PFSK-1 (cell line): Measurements from ENCODE around the gene SND1.

Experiments used
- FOXP2 ChIP-seq: optimal IDR thresholded peaks from 2 replicates; pipeline ENCODE3; 2011; ENCODE audit warnings: borderline replicate concordance, control low read depth, inconsistent platforms; ENCODE audit not compliant: insufficient read depth; ENCODE audit errors: extremely low read length, extremely low read depth
- POLR2AphosphoS5 ChIP-seq: IDR thresholded peaks from 2 replicates; pipeline ENCODE4 v1.6.1; 2012; ENCODE audit warnings: low read depth, mild to moderate bottlenecking, control low read depth, low read length, moderate library complexity
- SIN3A ChIP-seq: IDR thresholded peaks from 2 replicates; pipeline ENCODE4 v1.6.1; 2012; ENCODE audit warnings: mild to moderate bottlenecking, low read length, moderate library complexity, borderline replicate concordance; ENCODE audit not compliant: insufficient read depth
- TAF1 ChIP-seq: IDR thresholded peaks from 2 replicates; pipeline ENCODE4 v1.6.1; 2012; ENCODE audit warnings: low read length, control low read depth, borderline replicate concordance; ENCODE audit not compliant: insufficient read depth
- TF ChIP-seq, protein P1 (sequence below), 2 experiments: IDR thresholded peaks; 2 replicates each; pipeline versions ENCODE4 v1.6.1 to v1.8.0; 2011 to 2012; ENCODE audit warnings: low read depth in 2 of 2, low read length in 2 of 2, control low read depth in 1 of 2, inconsistent platforms in 1 of 2, mild to moderate bottlenecking in 1 of 2, moderate library complexity in 1 of 2; ENCODE audit not compliant: insufficient read depth in 1 of 2

GRCh38 chr7:127792528-127793342, 140.7 kb downstream of the SND1 start:
- TF ChIP-seq POLR2AphosphoS5 (no peak), TAF1 (no peak), SIN3A (no peak), FOXP2 (no peak)
- TF ChIP-seq, protein P1, sequence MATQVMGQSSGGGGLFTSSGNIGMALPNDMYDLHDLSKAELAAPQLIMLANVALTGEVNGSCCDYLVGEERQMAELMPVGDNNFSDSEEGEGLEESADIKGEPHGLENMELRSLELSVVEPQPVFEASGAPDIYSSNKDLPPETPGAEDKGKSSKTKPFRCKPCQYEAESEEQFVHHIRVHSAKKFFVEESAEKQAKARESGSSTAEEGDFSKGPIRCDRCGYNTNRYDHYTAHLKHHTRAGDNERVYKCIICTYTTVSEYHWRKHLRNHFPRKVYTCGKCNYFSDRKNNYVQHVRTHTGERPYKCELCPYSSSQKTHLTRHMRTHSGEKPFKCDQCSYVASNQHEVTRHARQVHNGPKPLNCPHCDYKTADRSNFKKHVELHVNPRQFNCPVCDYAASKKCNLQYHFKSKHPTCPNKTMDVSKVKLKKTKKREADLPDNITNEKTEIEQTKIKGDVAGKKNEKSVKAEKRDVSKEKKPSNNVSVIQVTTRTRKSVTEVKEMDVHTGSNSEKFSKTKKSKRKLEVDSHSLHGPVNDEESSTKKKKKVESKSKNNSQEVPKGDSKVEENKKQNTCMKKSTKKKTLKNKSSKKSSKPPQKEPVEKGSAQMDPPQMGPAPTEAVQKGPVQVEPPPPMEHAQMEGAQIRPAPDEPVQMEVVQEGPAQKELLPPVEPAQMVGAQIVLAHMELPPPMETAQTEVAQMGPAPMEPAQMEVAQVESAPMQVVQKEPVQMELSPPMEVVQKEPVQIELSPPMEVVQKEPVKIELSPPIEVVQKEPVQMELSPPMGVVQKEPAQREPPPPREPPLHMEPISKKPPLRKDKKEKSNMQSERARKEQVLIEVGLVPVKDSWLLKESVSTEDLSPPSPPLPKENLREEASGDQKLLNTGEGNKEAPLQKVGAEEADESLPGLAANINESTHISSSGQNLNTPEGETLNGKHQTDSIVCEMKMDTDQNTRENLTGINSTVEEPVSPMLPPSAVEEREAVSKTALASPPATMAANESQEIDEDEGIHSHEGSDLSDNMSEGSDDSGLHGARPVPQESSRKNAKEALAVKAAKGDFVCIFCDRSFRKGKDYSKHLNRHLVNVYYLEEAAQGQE (IDR thresholded peaks at IDR 0.05; ENCODE audit: insufficient read depth in 1 of 2, low read depth in 2 of 2, low read length in 2 of 2): no peak
